B cell (primary cell): ENCODE results near the gene RBM4B. TPM values are rescaled to one million over a fixed set of nuclear protein-coding genes. Genes with fewer than 3 reads are reported as not detected.

ENCODE experiments used
- ATAC-seq: fragments of 200-7000 bp; cut with Tn5 transposase; one replicate; pipeline ENCODE4 v1.10.0; 2021; ENCODE audit warnings: low read depth, mild to moderate bottlenecking, moderate number of reproducible peaks, moderate library complexity
- CTCF ChIA-PET: fragments of 350-600 bp; sonication (Branson Sonifier 250); formaldehyde crosslinking; loops from one replicate; lab custom pipeline; 2021; ENCODE audit warnings: antibody characterized with exemption, inconsistent platforms; lab: Charles Lee
- POLR2A ChIA-PET: fragments of 350-600 bp; sonication (Branson Sonifier 250); formaldehyde crosslinking; loops from one replicate; lab custom pipeline; 2021; ENCODE audit warnings: antibody characterized with exemption; lab: Charles Lee
- DNase-seq: peaks from one replicate; pipeline ENCODE4 v3.0.0; 2013
- H2AFZ ChIP-seq: 2 replicates; pipeline ENCODE4 v1.6.1; 2012; ENCODE audit warnings: mild to moderate bottlenecking, low read depth, low read length; ENCODE audit not compliant: insufficient read depth, poor library complexity, severe bottlenecking
- H3K27ac ChIP-seq, 2 donors: 1 replicate in 1 of 2; 2 replicates in 1 of 2; pipeline ENCODE4 v1.5.1; 2012 to 2013; ENCODE audit warnings: low read length in 2 of 2, mild to moderate bottlenecking in 2 of 2, moderate library complexity in 1 of 2
- H3K27me3 ChIP-seq, 4 experiments: fragments of 200-600 bp in 1 of 4; sonication (generic) in 1 of 4; replicated peaks in 1 of 4; 1 replicate in 2 of 4; 2 replicates in 2 of 4; pipeline versions ENCODE4 v1.6.1 to v1.7.0; 2013 to 2016; ENCODE audit warnings: low read length in 3 of 4, mild to moderate bottlenecking in 2 of 4, mixed read lengths in 1 of 4, moderate library complexity in 1 of 4; ENCODE audit not compliant: insufficient read depth in 4 of 4, control insufficient read depth in 3 of 4; ENCODE audit errors: control extremely low read depth in 1 of 4
- H3K36me3 ChIP-seq, 2 experiments: replicated peaks in 1 of 2; 1 replicate in 1 of 2; 2 replicates in 1 of 2; pipeline versions ENCODE4 v1.6.1 to v1.7.1; 2013; ENCODE audit warnings: low read length in 1 of 2; ENCODE audit not compliant: insufficient read depth in 2 of 2, control insufficient read depth in 1 of 2; ENCODE audit errors: control extremely low read depth in 1 of 2, extremely low read depth in 1 of 2
- H3K4me1 ChIP-seq, 2 donors: fragments of 200-600 bp in 1 of 2; sonication (generic) in 1 of 2; 1 replicate in 1 of 2; 2 replicates in 1 of 2; pipeline versions ENCODE4 v1.5.1 to v1.6.1; 2013 to 2017; ENCODE audit warnings: low read length in 2 of 2; ENCODE audit not compliant: control insufficient read depth in 2 of 2, insufficient read depth in 2 of 2
- H3K4me2 ChIP-seq: replicated peaks from 2 replicates; pipeline ENCODE3; 2012; ENCODE audit warnings: mild to moderate bottlenecking, low read depth, low read length; ENCODE audit not compliant: poor library complexity, severe bottlenecking
- H3K4me3 ChIP-seq, 5 experiments: fragments of 200-600 bp in 1 of 5; sonication (generic) in 1 of 5; 1 replicate in 3 of 5; 2 replicates in 2 of 5; pipeline versions ENCODE4 v1.5.1 to v1.7.0; 2011 to 2016; ENCODE audit warnings: low read length in 4 of 5, mild to moderate bottlenecking in 4 of 5, low read depth in 2 of 5, control low read depth in 1 of 5, moderate library complexity in 1 of 5; ENCODE audit not compliant: insufficient read depth in 1 of 5; ENCODE audit errors: control extremely low read depth in 1 of 5, extremely low read depth in 1 of 5
- H3K79me2 ChIP-seq: fragments of 200-600 bp; sonication (generic); one replicate; pipeline ENCODE4 v1.6.0; 2016; ENCODE audit warnings: low read length; ENCODE audit not compliant: control insufficient read depth, insufficient read depth
- H3K9ac ChIP-seq: fragments of 200-600 bp; sonication (generic); 2 replicates; pipeline ENCODE4 v1.6.1; 2017; ENCODE audit warnings: mild to moderate bottlenecking, low read length, moderate library complexity
- H3K9me3 ChIP-seq, 3 donors: one replicate each; pipeline versions ENCODE4 v1.6.1 to v1.7.1; 2013; ENCODE audit warnings: low read length in 2 of 3; ENCODE audit not compliant: control insufficient read depth in 2 of 3, insufficient read depth in 1 of 3; ENCODE audit errors: control extremely low read depth in 1 of 3
- H4K20me1 ChIP-seq: 2 replicates; pipeline ENCODE4 v1.6.0; 2012; ENCODE audit warnings: mild to moderate bottlenecking, low read length; ENCODE audit not compliant: insufficient read depth, control insufficient read depth, poor library complexity, severe bottlenecking
- H3K27ac Mint-ChIP-seq: one replicate; pipeline ENCODE4 v1.8.0; 2021; ENCODE audit warnings: mixed read lengths
- H3K27me3 Mint-ChIP-seq: one replicate; pipeline ENCODE4 v1.8.0; 2021; ENCODE audit warnings: mixed read lengths
- H3K4me1 Mint-ChIP-seq: one replicate; pipeline ENCODE4 v1.8.0; 2021; ENCODE audit warnings: mixed read lengths
- H3K4me3 Mint-ChIP-seq: one replicate; pipeline ENCODE4 v1.8.0; 2021; ENCODE audit warnings: mixed read lengths
- H3K9me3 Mint-ChIP-seq: one replicate; pipeline ENCODE4 v1.8.0; 2022; ENCODE audit warnings: mixed read lengths; ENCODE audit not compliant: insufficient read depth
- CTCF ChIP-seq: fragments of 200-600 bp; IDR thresholded peaks from one replicate; pipeline ENCODE4 v1.8.0; 2022; ENCODE audit warnings: antibody characterized with exemption, mild to moderate bottlenecking
- EZH2 ChIP-seq: IDR thresholded peaks from 2 replicates; pipeline ENCODE4 v1.6.1; 2012; ENCODE audit warnings: borderline replicate concordance, low read depth, mild to moderate bottlenecking, moderate library complexity, low read length; ENCODE audit not compliant: insufficient read depth, poor library complexity, severe bottlenecking
- WGBS: methylation state at CpG from one replicate; pipeline ENCODE4 v1.1.5; 2013; ENCODE audit warnings: missing lambda C conversion rate; ENCODE audit not compliant: insufficient coverage; 5-methylcytosine and 5-hydroxymethylcytosine counted together
- intact Hi-C: fragments of 100-400 bp; cut with micrococcal nuclease; formaldehyde crosslinking; loops from one replicate; pipeline ENCODE4 v1.10.0; 2022
- polyA plus RNA-seq: library from polyadenylated mRNA; depleted of rRNA; stranded (reverse); fragments of >200 nt; gene quantifications from 2 replicates; pipeline ENCODE4 v1.2.3, GENCODE V29; 2012
- total RNA-seq, 2 donors: library from RNA; stranded (reverse); fragments of 120-200 nt in 1 of 2; gene quantifications; 1 replicate in 1 of 2; 2 replicates in 1 of 2; pipeline versions ENCODE4 v1.2.3 to v1.2.4, GENCODE V29; 2013 to 2022

The RBM4B gene
- total and polyA plus RNA-seq, 2 donors (not counting 1 experiment from before 2014, with no cell fraction given), result 33.2 to 61.3 TPM

GRCh38 chr11:66689661-66690590 is 12.2 kb upstream of the RBM4B start:
- no peaks in the 10 kb centered on the region for H4K20me1 ChIP-seq
- Mint-ChIP-seq H3K9me3 (no peaks in the 10 kb centered on the region), H3K4me3 (no peak overlapping the region), H3K27ac (no peak overlapping the region), H3K4me1 (peaks cover 4% of the 10 kb centered on the region), H3K27me3 (no peaks in the 10 kb centered on the region)
- DNase-seq (no peak), ATAC-seq (no peak)
- no peak overlapping the region for H3K9ac ChIP-seq
- no peak for TF ChIP-seq EZH2
- no peak for TF ChIP-seq CTCF
- H3K9me3 ChIP-seq, result no peaks in the 10 kb centered on the region
- no peaks in the 10 kb centered on the region for H3K36me3 ChIP-seq
- WGBS, result 94% methylated on average over 32 of the region's 32 CpGs
- H3K27me3 ChIP-seq, result no peaks in the 10 kb centered on the region
- ChIA-PET POLR2A (no interaction called here), CTCF (interaction anchor here (10.4 kb wide), 1 partner anchor 143 kb away, joined by 182 read pairs; no protein-coding TSS in a partner anchor)
- intact Hi-C loops, result no loop called here
- H2AFZ ChIP-seq, result no peak overlapping the region
- H3K27ac ChIP-seq, result no peak overlapping the region
- H3K4me1 ChIP-seq, result peaks cover 2 to 3% of the 10 kb centered on the region in 2 donors
- no peak overlapping the region for H3K4me2 ChIP-seq
- no peaks in the 10 kb centered on the region for H3K79me2 ChIP-seq
- no peak overlapping the region for H3K4me3 ChIP-seq
